Measurements from ENCODE around the gene RNASE13. TPM values are rescaled to one million over a fixed set of nuclear protein-coding genes. Genes with fewer than 3 reads are reported as not detected.

Gene RNASE13
- polyA plus RNA-seq, 1 of the 3 experiments (the other 2 are of a cell fraction): not detected

- WGBS (ENCODE audit: low lambda C conversion rate): 9% methylated on average over 19 of the region's 72 CpGs
- ChIA-PET CTCF (interaction anchor here (1.0 to 18.2 kb wide), 5 partner anchors 10 to 77 kb away, joined by 3 to 555 read pairs (median 36); partner anchors contain the start of genes RNASE7, TMEM253 and ZNF219), POLR2A (interaction anchor here (2.1 kb wide), 1 partner anchor 9 kb away, joined by 11 read pairs; no protein-coding TSS in a partner anchor)
- Histone ChIP-seq H3K4me2 (peak within 1 kb of the TSS; percentile 89), H3K4me1 (ENCODE audit: control insufficient read depth in 1 of 2, insufficient read depth in 2 of 2, low read depth in 1 of 2, low read length in 1 of 2) (peaks cover 0 to 10% of the 10 kb centered on the region in 2 experiments; a peak in 1 of 4 replicates), H2AFZ (ENCODE audit: low read depth) (peak within 1 kb of the TSS; percentile 91), H3K27ac (ENCODE audit: low read depth in 2 of 2, low read length in 1 of 2) (peak within 1 kb of the TSS in 1 of 2 experiments; percentile 55; a peak in 1 of 4 replicates), H3K9me3 (no peaks in the 10 kb centered on the region), H4K20me1 (ENCODE audit: insufficient read depth) (no peaks in the 10 kb centered on the region), H3K36me3 (replicated peaks in 1 of 2; ENCODE audit: control insufficient read depth in 1 of 2, insufficient read depth in 2 of 2, low read length in 1 of 2) (no peaks in the 10 kb centered on the region), H3F3A (replicated peaks; ENCODE audit: insufficient read depth) (no peaks in the 10 kb centered on the region), H3K4me3 (ENCODE audit: low read depth in 2 of 2, low read length in 1 of 2) (peak within 1 kb of the TSS; percentile 56 to 68), H3K27me3 (ENCODE audit: insufficient read depth) (peaks cover 4% of the 10 kb centered on the region; the same call in 1 of the 2 replicates), H3K9me2 (no peaks in the 10 kb centered on the region), H3K9ac (peak within 1 kb of the TSS; percentile 31; the same call in 1 of the 2 replicates), H3K79me2 (ENCODE audit: insufficient read depth) (no peaks in the 10 kb centered on the region)
- TF ChIP-seq RXRA (IDR thresholded peaks at IDR 0.05; ENCODE audit: borderline replicate concordance, low read depth) (no peak), MXI1 (IDR thresholded peaks at IDR 0.05; ENCODE audit: low read depth, low read length) (0 out of 2 replicates have a peak, but pooled peaks have one; percentile 15)
- DNase-seq: peak; percentile 95
Measured at GRCh38 chr14:21024585-21025370, 9.8 kb downstream of the RNASE13 start, which contains the start of gene NDRG2. NDRG2 (minus strand) TSS chr14:21025061; CDS start chr14:21023315, 1,746 bp downstream.

- POLR2A ChIA-PET: interaction anchor here (2.1 kb wide), 1 partner anchor 8 kb away, joined by 11 read pairs; no protein-coding TSS in a partner anchor
- 82% methylated on average over 17 of the region's 17 CpGs for whole genome bisulfite sequencing (ENCODE audit: low lambda C conversion rate)
- CTCF ChIA-PET: interaction anchor here (1.0 to 18.2 kb wide), 6 partner anchors 9 to 77 kb away, joined by 3 to 555 read pairs (median 21); partner anchors contain the start of genes RNASE7, TMEM253 and ZNF219
Measured at GRCh38 chr14:21023817-21024584, 10.6 kb downstream of the RNASE13 start.

More at GRCh38 chr14:21023817-21024584, 10.6 kb downstream of the RNASE13 start:
- TF ChIP-seq SIN3A (IDR thresholded peaks at IDR 0.05; ENCODE audit: borderline replicate concordance, low read depth, low read length): no peak
- TF ChIP-seq EZH2phosphoT487 (IDR thresholded peaks at IDR 0.05; ENCODE audit: borderline replicate concordance, low read depth): no peak
- TF ChIP-seq ZBTB33 (IDR thresholded peaks at IDR 0.05; ENCODE audit: borderline replicate concordance, low read depth): no peak
- TF ChIP-seq, protein P1, sequence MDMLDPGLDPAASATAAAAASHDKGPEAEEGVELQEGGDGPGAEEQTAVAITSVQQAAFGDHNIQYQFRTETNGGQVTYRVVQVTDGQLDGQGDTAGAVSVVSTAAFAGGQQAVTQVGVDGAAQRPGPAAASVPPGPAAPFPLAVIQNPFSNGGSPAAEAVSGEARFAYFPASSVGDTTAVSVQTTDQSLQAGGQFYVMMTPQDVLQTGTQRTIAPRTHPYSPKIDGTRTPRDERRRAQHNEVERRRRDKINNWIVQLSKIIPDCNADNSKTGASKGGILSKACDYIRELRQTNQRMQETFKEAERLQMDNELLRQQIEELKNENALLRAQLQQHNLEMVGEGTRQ (IDR thresholded peaks at IDR 0.05; ENCODE audit: borderline replicate concordance, low read depth, low read length): no peak
- TF ChIP-seq CHD2 (IDR thresholded peaks at IDR 0.05; ENCODE audit: low read length, partially characterized antibody): no peak
- TF ChIP-seq CTCF (IDR thresholded peaks at IDR 0.05): no peak
- Histone ChIP-seq H4K20me1 (ENCODE audit: insufficient read depth) (no peaks in the 10 kb centered on the region), H3K27me3 (ENCODE audit: insufficient read depth) (no peaks in the 10 kb centered on the region), H3K9me2 (no peaks in the 10 kb centered on the region), H3K79me2 (ENCODE audit: insufficient read depth) (no peaks in the 10 kb centered on the region), H3K4me1 (ENCODE audit: control insufficient read depth in 1 of 2, insufficient read depth in 2 of 2, low read depth in 1 of 2, low read length in 1 of 2) (peaks cover 0 to 10% of the 10 kb centered on the region in 2 experiments; a peak in 1 of 4 replicates), H3K36me3 (replicated peaks in 1 of 2; ENCODE audit: control insufficient read depth in 1 of 2, insufficient read depth in 2 of 2, low read length in 1 of 2) (no peaks in the 10 kb centered on the region), H3K4me3 (ENCODE audit: low read depth in 2 of 2, low read length in 1 of 2) (peak overlapping the region; percentile 56 to 68; a peak in 3 of 4 replicates), H3K9me3 (no peaks in the 10 kb centered on the region), H3K9ac (no peak overlapping the region), H3F3A (replicated peaks; ENCODE audit: insufficient read depth) (no peaks in the 10 kb centered on the region), H3K27ac (ENCODE audit: low read depth in 2 of 2, low read length in 1 of 2) (no peak overlapping the region), H3K4me2 (peak overlapping the region; percentile 89), H2AFZ (ENCODE audit: low read depth) (peak overlapping the region; percentile 91)
- no peak for DNase-seq
